PC-3 (cell line): ENCODE data around the gene CD69. TPM values are rescaled to one million over a fixed set of nuclear protein-coding genes. Genes with fewer than 3 reads are reported as not detected.
A peak's percentile ranks its signal among the peaks of the same experiment; 100 is the strongest.

Experiments used
- ATAC-seq: fragments of 200-7000 bp; cut with Tn5 transposase; 2 replicates; pipeline ENCODE4 v1.9.1; 2020; ENCODE audit warnings: mild to moderate bottlenecking, moderate library complexity
- BruUV-seq: library from RNA; stranded (reverse); fragments of 400-500 nt; replicated peaks from 2 replicates; lab custom pipeline; 2021; lab: Mats Ljungman, UMichigan
- CTCF ChIA-PET: fragments of 300-600 bp; sonication (Branson Sonifier 250); formaldehyde crosslinking; loops from one replicate; lab custom pipeline; 2022; ENCODE audit warnings: antibody characterized with exemption; lab: Charles Lee
- POLR2A ChIA-PET: fragments of 300-600 bp; sonication (Branson Sonifier 250); formaldehyde crosslinking; loops from one replicate; lab custom pipeline; 2022; ENCODE audit warnings: antibody characterized with exemption; ENCODE audit not compliant: unreplicated experiment; lab: Charles Lee
- DNase-seq: peaks from one replicate; pipeline ENCODE4 v3.0.0-alpha.2; 2015
- H2AFZ ChIP-seq: fragments of 300-600 bp; sonication (generic); 2 replicates; pipeline ENCODE4 v1.6.0; 2016; ENCODE audit warnings: antibody characterized with exemption, low read length
- H3F3A ChIP-seq: fragments of 300-600 bp; sonication (generic); one replicate; pipeline ENCODE4 v1.6.0; 2017; ENCODE audit warnings: antibody characterized with exemption, low read length, control low read depth, mild to moderate bottlenecking; ENCODE audit not compliant: unreplicated experiment
- H3K27ac ChIP-seq: fragments of 300-600 bp; sonication (generic); 2 replicates; pipeline ENCODE4 v1.5.1; 2016; ENCODE audit warnings: mild to moderate bottlenecking, low read length
- H3K27me3 ChIP-seq: fragments of 300-600 bp; sonication (generic); 2 replicates; pipeline ENCODE4 v1.6.1; 2016; ENCODE audit warnings: low read length, mixed read lengths
- H3K36me3 ChIP-seq: fragments of 300-600 bp; sonication (generic); 2 replicates; pipeline ENCODE4 v1.6.1; 2016; ENCODE audit warnings: low read depth, mixed run types, low read length, mixed read lengths
- H3K4me1 ChIP-seq: fragments of 300-600 bp; sonication (generic); 2 replicates; pipeline ENCODE4 v1.5.1; 2016; ENCODE audit warnings: low read length; ENCODE audit not compliant: insufficient read depth
- H3K4me2 ChIP-seq: fragments of 300-600 bp; sonication (generic); 2 replicates; pipeline ENCODE4 v1.6.0; 2016; ENCODE audit warnings: low read length
- H3K4me3 ChIP-seq: fragments of 300-600 bp; sonication (generic); 2 replicates; pipeline ENCODE4 v1.5.1; 2016; ENCODE audit warnings: mild to moderate bottlenecking, low read length, mixed read lengths
- H3K79me2 ChIP-seq: fragments of 300-600 bp; sonication (generic); 2 replicates; pipeline ENCODE4 v1.6.1; 2017; ENCODE audit warnings: low read length, mixed read lengths
- H3K9ac ChIP-seq: fragments of 300-600 bp; sonication (generic); 2 replicates; pipeline ENCODE4 v1.6.0; 2016; ENCODE audit warnings: mild to moderate bottlenecking, low read length
- H3K9me2 ChIP-seq: fragments of 300-600 bp; sonication (generic); replicated peaks from 2 replicates; pipeline ENCODE4 v1.6.1; 2016; ENCODE audit warnings: mixed run types, low read length, mixed read lengths
- H3K9me3 ChIP-seq: fragments of 300-600 bp; sonication (generic); 2 replicates; pipeline ENCODE4 v1.6.1; 2016; ENCODE audit warnings: low read length, mixed read lengths
- H4K20me1 ChIP-seq: fragments of 300-600 bp; sonication (generic); 2 replicates; pipeline ENCODE4 v1.6.1; 2016; ENCODE audit warnings: low read length, mixed read lengths
- CTCF ChIP-seq: fragments of 300-600 bp; sonication (generic); conservative IDR thresholded peaks from 2 replicates; pipeline ENCODE4 v1.5.1; 2017; ENCODE audit warnings: antibody characterized with exemption, low read depth, mild to moderate bottlenecking, low read length
- EZH2 ChIP-seq: fragments of 300-600 bp; sonication (generic); IDR thresholded peaks from one replicate; pipeline ENCODE4 v1.6.1; 2017; ENCODE audit warnings: antibody characterized with exemption, mild to moderate bottlenecking, low read length; ENCODE audit not compliant: unreplicated experiment
- EZH2phosphoT487 ChIP-seq: fragments of 300-600 bp; sonication (generic); IDR thresholded peaks from 2 replicates; pipeline ENCODE4 v1.6.1; 2018; ENCODE audit warnings: mild to moderate bottlenecking, antibody characterized with exemption, low read length, borderline replicate concordance
- intact Hi-C: fragments of 100-400 bp; cut with micrococcal nuclease; formaldehyde crosslinking; loops from 2 replicates; pipeline ENCODE4 v1.9.0; 2023
- total RNA-seq: library from RNA; depleted of rRNA; stranded (reverse); fragments of >200 nt; gene quantifications from 2 replicates; pipeline ENCODE4 v1.2.3, GENCODE V29; 2014

Gene CD69
- total RNA-seq, 1 experiment from 2014 or later = not detected

- intact Hi-C loops = no loop called here
- Histone ChIP-seq H3K9me2 (no peaks in the 10 kb centered on the region), H3K4me1 (peaks cover 12% of the 10 kb centered on the region), H3K4me3 (no peak overlapping the region), H3K9ac (no peak overlapping the region), H3K36me3 (no peaks in the 10 kb centered on the region), H3K79me2 (no peaks in the 10 kb centered on the region), H3K9me3 (no peaks in the 10 kb centered on the region), H2AFZ (no peak overlapping the region), H3K27ac (no peak overlapping the region), H3K4me2 (no peak overlapping the region), H3F3A (no peaks in the 10 kb centered on the region), H4K20me1 (no peaks in the 10 kb centered on the region), H3K27me3 (peaks cover 5% of the 10 kb centered on the region; the same call in 1 of the 2 replicates)
- DNase-seq (no peak), ATAC-seq (no peak)
- TF ChIP-seq CTCF (no peak), EZH2phosphoT487 (no peak)
- ChIA-PET POLR2A (no interaction called here), CTCF (interaction anchor here (0.6 to 1.2 kb wide), 2 partner anchors 49 to 329 kb away, joined by 3 to 6 read pairs; no protein-coding TSS in a partner anchor)
- no TSS peak for BruUV-seq
Observed at GRCh38 chr12:9799961-9800360, 39.3 kb upstream of the CD69 start.

GRCh38 chr12:9797722-9798619, 37.3 kb upstream of the CD69 start:
- Histone ChIP-seq H3K27ac (no peak overlapping the region), H3K9ac (no peak overlapping the region), H3K9me3 (no peaks in the 10 kb centered on the region), H3K36me3 (no peaks in the 10 kb centered on the region), H3K79me2 (no peaks in the 10 kb centered on the region), H4K20me1 (no peaks in the 10 kb centered on the region), H3K27me3 (no peaks in the 10 kb centered on the region), H3F3A (no peaks in the 10 kb centered on the region), H3K4me3 (no peak overlapping the region), H3K4me2 (no peak overlapping the region), H2AFZ (no peak overlapping the region), H3K4me1 (peaks cover 31% of the 10 kb centered on the region), H3K9me2 (no peaks in the 10 kb centered on the region)
- intact Hi-C loops = loop anchor here (1.0 to 2.0 kb wide), 2 partner anchors 48 to 163 kb away; no protein-coding TSS in a partner anchor
- ATAC-seq = peak; percentile 94
- CTCF ChIA-PET = interaction anchor here (0.5 to 1.0 kb wide), 7 partner anchors 45 to 291 kb away, joined by 3 to 15 read pairs (median 3); no protein-coding TSS in a partner anchor
- DNase-seq = peak; percentile 78
- no TSS peak for BruUV-seq
- TF ChIP-seq CTCF (peak; percentile 70), EZH2 (no peak)
- POLR2A ChIA-PET = no interaction called here
